HFFc6 (cell line): ENCODE results near the gene ERC2. TPM values are rescaled to one million over a fixed set of nuclear protein-coding genes. Genes with fewer than 3 reads are reported as not detected.

ENCODE experiments used
- DNase-seq: peaks from one replicate; pipeline ENCODE4 v3.0.0-alpha.2; 2018
- H3K27ac Mint-ChIP-seq: 2 replicates; pipeline ENCODE4 v1.8.0; 2020; ENCODE audit warnings: mild to moderate bottlenecking, mixed read lengths
- H3K27me3 Mint-ChIP-seq: 2 replicates; pipeline ENCODE4 v1.8.0; 2021; ENCODE audit warnings: mild to moderate bottlenecking, moderate library complexity, mixed read lengths; ENCODE audit not compliant: insufficient read depth
- H3K36me3 Mint-ChIP-seq: 2 replicates; pipeline ENCODE4 v1.8.0; 2021; ENCODE audit warnings: low read depth, mixed read lengths
- H3K4me1 Mint-ChIP-seq: 2 replicates; pipeline ENCODE4 v1.8.0; 2020; ENCODE audit warnings: low read depth, mixed read lengths
- H3K4me3 Mint-ChIP-seq: 2 replicates; pipeline ENCODE4 v1.8.0; 2020; ENCODE audit warnings: mild to moderate bottlenecking, moderate library complexity, mixed read lengths
- H3K9me3 Mint-ChIP-seq: 2 replicates; pipeline ENCODE4 v1.8.0; 2020; ENCODE audit warnings: mild to moderate bottlenecking, mixed read lengths
- total RNA-seq, 6 experiments: library from RNA; stranded (reverse); fragmentation: NEBNext Ultra II Directional; extraction: Animal tissue kit (Norgen Biotek cat#: 25700); gene quantifications; 2 replicates in 1 of 6; 3 replicates in 5 of 6; pipeline ENCODE4 v1.2.3, GENCODE V29; 2021
- TF ChIP-seq, protein P1 (sequence below): fragments of 200-600 bp; sonication (generic); IDR thresholded peaks from 2 replicates; pipeline ENCODE4 v1.5.0; 2021; ENCODE audit warnings: antibody characterized with exemption, mild to moderate bottlenecking

ERC2 gene
- total RNA-seq, 6 experiments from 2014 or later: 0.11 TPM; not detected in 5

DNA sequence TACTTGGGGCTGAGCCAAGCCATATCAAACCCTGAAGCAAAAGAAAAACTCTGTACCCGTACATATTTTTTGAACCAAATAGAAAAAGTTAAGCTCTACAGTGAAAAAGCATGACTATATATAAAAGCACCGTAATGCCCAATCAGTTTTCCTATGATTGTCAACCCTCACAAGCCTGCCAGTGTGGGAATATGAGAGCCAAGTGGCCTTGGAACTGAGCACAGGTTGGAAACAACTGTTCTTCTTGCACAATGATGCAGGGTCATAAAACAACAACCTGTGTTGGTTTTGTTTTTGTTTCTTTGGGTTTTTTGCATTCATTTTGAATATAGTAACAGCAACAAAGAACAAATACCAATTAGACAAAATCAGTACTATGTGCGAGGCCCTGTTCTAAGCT, 3.5 kb upstream of the ERC2 start:
- H3K27ac Mint-ChIP-seq: no peak overlapping the region
- no peak for DNase-seq
- H3K4me1 Mint-ChIP-seq: no peaks in the 10 kb centered on the region
- TF ChIP-seq, protein P1, sequence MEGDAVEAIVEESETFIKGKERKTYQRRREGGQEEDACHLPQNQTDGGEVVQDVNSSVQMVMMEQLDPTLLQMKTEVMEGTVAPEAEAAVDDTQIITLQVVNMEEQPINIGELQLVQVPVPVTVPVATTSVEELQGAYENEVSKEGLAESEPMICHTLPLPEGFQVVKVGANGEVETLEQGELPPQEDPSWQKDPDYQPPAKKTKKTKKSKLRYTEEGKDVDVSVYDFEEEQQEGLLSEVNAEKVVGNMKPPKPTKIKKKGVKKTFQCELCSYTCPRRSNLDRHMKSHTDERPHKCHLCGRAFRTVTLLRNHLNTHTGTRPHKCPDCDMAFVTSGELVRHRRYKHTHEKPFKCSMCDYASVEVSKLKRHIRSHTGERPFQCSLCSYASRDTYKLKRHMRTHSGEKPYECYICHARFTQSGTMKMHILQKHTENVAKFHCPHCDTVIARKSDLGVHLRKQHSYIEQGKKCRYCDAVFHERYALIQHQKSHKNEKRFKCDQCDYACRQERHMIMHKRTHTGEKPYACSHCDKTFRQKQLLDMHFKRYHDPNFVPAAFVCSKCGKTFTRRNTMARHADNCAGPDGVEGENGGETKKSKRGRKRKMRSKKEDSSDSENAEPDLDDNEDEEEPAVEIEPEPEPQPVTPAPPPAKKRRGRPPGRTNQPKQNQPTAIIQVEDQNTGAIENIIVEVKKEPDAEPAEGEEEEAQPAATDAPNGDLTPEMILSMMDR: no peak
- H3K4me3 Mint-ChIP-seq: no peak overlapping the region
- no peaks in the 10 kb centered on the region for H3K36me3 Mint-ChIP-seq
- H3K27me3 Mint-ChIP-seq: no peaks in the 10 kb centered on the region; the same call in 1 of the 2 replicates
- peaks cover 8% of the 10 kb centered on the region for H3K9me3 Mint-ChIP-seq

GRCh38 chr3:56469141-56469540, 874 bp upstream of the ERC2 start:
- no peaks in the 10 kb centered on the region for H3K4me1 Mint-ChIP-seq
- no peak for DNase-seq
- H3K36me3 Mint-ChIP-seq: no peaks in the 10 kb centered on the region
- no peak overlapping the region for H3K4me3 Mint-ChIP-seq
- no peak overlapping the region for H3K27ac Mint-ChIP-seq
- no peaks in the 10 kb centered on the region; the same call in 1 of the 2 replicates for H3K27me3 Mint-ChIP-seq
- TF ChIP-seq, protein P1: no peak
- peaks cover 7% of the 10 kb centered on the region for H3K9me3 Mint-ChIP-seq

GRCh38 chr3:56467801-56468183, 475 bp downstream of the ERC2 start:
- no peaks in the 10 kb centered on the region for H3K4me1 Mint-ChIP-seq
- H3K4me3 Mint-ChIP-seq: no peak overlapping the region
- H3K27me3 Mint-ChIP-seq: no peaks in the 10 kb centered on the region; the same call in 1 of the 2 replicates
- no peaks in the 10 kb centered on the region for H3K36me3 Mint-ChIP-seq
- no peak for DNase-seq
- TF ChIP-seq, protein P1: no peak
- peaks cover 4% of the 10 kb centered on the region; the same call in 1 of the 2 replicates for H3K9me3 Mint-ChIP-seq
- no peak overlapping the region for H3K27ac Mint-ChIP-seq

- DNase-seq: no peak
- no peak overlapping the region for H3K27ac Mint-ChIP-seq
Measured at GRCh38 chr3:56467108-56467507, 1.2 kb downstream of the ERC2 start.

GRCh38 chr3:56459719-56460118, 8.5 kb downstream of the ERC2 start:
- Mint-ChIP-seq H3K27ac (no peak overlapping the region), H3K4me3 (no peak overlapping the region), H3K4me1 (no peaks in the 10 kb centered on the region), H3K36me3 (no peaks in the 10 kb centered on the region), H3K27me3 (no peaks in the 10 kb centered on the region), H3K9me3 (peaks cover 4% of the 10 kb centered on the region; the same call in 1 of the 2 replicates)
- DNase-seq: no peak
- TF ChIP-seq, protein P1: no peak

More at GRCh38 chr3:56467108-56467507, 1.2 kb downstream of the ERC2 start:
- Mint-ChIP-seq H3K4me1 (no peaks in the 10 kb centered on the region), H3K36me3 (no peaks in the 10 kb centered on the region), H3K27me3 (no peaks in the 10 kb centered on the region; the same call in 1 of the 2 replicates), H3K4me3 (no peak overlapping the region), H3K9me3 (peaks cover 4% of the 10 kb centered on the region; the same call in 1 of the 2 replicates)
- TF ChIP-seq, protein P1: no peak

GRCh38 chr3:56459104-56459496, 9.2 kb downstream of the ERC2 start:
- Mint-ChIP-seq H3K4me3 (no peak overlapping the region), H3K36me3 (no peaks in the 10 kb centered on the region), H3K4me1 (no peaks in the 10 kb centered on the region), H3K27me3 (no peaks in the 10 kb centered on the region), H3K9me3 (peaks cover 4% of the 10 kb centered on the region; the same call in 1 of the 2 replicates), H3K27ac (no peak overlapping the region)
- DNase-seq: no peak
- TF ChIP-seq, protein P1: no peak
